Amniotic stem cell (primary cell): ENCODE measurements around the gene USP53.
"Not testable (repeated sequence)": the region's sequence is repeated elsewhere in the genome, so short reads cannot be mapped to it uniquely, and the experiment has no call there.

Experiments
- DNase-seq: peaks from one replicate; lab custom pipeline; 2025; lab: John Stamatoyannopoulos, UW

Gene USP53

DNA sequence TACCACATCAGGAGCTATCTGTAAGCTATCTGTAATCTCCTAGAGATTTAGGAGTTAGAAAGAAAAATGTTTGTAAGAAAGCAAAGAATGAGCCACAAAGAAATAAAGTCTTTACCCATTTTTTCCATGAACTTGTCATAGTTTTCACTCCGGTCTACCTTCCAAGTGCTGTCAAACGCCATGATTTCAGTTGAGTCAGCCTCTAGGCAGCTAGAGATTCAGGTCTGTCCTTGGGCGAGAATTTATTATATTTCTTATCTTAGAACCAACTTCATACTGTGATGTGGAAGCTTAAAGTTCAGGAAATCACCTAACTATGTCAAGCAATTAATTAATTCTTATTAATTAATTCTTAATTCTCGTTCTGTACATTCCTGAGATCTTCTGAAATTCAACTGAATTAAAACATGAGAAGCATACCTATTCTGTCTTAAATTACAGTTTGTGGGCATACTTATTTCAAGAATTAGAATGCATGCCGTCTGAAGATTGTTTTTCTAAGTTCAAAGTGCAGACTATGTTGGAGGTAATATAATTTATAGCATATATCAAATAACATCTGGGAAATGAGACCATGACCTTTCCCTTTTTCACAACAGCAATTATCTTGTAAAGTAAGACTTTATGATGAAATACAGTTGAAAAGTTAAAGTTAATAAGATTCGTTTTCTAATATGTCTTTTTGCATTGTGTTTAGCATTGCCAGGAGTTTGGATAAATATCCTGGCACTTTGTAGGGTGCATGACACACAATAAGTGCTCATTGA lies 109.6 kb downstream of the USP53 start, which contains the start of gene FABP2:
TSS of gene FABP2 (minus strand) at position 218 of the 767 bp plus-strand sequence. CDS start at position 182, 36 bp downstream.
- DNase-seq, result no peak

DNA sequence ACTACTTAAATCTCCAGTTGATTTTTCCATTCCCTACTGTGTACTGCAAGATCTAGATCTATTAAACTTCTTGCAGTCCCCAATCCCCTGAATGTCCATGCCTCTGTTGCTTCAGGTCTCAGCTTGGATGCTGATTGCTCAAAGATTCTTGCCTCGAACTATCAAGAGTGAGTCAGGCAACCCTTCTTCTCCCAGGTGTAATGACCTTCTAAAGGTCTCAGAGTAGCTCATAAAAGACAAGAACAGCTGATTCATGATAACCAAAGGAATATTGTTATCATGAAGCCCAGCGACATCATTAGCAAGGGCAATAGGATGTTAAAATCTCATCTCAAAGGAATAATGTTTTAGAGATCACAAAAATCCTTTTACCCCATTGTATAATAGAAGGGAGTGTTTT lies 116.2 kb downstream of the USP53 start:
- no peak for DNase-seq

- no peak for DNase-seq
Observed at GRCh38 chr4:119329835-119330620, 117.5 kb downstream of the USP53 start.

DNA sequence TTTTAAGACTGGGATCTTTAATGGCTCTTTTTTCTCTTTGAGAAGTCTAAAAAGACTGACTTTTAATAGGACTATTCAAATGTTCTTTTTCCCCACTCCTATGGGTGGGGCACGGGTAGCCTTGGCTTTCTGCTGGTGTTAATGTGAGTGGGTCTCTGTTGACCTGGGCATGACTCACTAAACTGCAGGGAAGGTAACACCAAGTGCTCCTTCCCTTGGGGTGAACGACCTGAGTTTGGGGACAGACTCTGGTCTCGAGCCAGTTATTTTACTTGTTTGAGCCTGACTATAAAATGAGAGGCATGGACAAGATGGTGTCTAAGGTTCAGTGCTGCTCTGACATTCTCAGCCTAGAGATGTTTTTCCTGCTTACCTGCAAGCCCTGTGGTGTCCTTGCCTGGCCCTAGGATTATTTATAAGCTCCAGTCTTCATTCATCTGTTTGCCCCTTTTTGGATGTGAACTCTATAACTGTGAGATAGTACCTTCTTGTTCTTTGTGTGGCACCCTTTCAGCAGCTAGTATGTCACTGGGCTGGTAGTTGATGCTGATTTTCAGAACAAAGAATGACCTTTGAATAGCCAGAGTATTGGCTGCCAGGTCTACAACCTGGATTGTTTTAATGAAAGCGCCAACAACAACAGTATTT lies 123.9 kb downstream of the USP53 start:
- not testable (repeated sequence) for DNase-seq

- no peak for DNase-seq
Observed at GRCh38 chr4:119337010-119337409, 124.5 kb downstream of the USP53 start.

DNA sequence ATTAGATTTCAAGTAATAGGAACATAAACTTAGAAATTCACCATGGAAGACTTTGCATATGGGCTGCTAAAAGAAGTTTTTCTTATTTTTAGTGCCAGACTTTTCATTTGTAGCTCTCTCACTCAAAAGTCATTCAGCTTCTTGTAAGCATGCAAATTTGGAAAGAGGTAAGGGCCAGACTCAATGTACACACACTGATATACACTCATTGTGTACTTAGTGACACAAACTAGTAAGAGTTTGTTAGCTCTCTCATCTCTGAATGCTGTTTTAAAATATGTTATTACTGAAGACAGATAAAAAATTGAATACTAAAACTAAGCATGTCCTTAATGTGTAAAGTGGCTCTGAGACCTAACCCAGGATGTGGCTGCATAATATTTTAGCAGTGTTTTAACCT lies 127.4 kb downstream of the USP53 start:
- DNase-seq, result not testable (repeated sequence)

GRCh38 chr4:119343293-119343692 lies 130.8 kb downstream of the USP53 start:
- not testable (repeated sequence) for DNase-seq
